SW 1271 (cell line): ENCODE results near the gene MACO1.
"Not testable (repeated sequence)": the region's sequence is repeated elsewhere in the genome, so short reads cannot be mapped to it uniquely, and the experiment has no call there.

Experiments
- DNase-seq, 2 experiments: peaks; one replicate each; lab custom pipeline; 2025; lab: John Stamatoyannopoulos, UW

Gene MACO1

DNA sequence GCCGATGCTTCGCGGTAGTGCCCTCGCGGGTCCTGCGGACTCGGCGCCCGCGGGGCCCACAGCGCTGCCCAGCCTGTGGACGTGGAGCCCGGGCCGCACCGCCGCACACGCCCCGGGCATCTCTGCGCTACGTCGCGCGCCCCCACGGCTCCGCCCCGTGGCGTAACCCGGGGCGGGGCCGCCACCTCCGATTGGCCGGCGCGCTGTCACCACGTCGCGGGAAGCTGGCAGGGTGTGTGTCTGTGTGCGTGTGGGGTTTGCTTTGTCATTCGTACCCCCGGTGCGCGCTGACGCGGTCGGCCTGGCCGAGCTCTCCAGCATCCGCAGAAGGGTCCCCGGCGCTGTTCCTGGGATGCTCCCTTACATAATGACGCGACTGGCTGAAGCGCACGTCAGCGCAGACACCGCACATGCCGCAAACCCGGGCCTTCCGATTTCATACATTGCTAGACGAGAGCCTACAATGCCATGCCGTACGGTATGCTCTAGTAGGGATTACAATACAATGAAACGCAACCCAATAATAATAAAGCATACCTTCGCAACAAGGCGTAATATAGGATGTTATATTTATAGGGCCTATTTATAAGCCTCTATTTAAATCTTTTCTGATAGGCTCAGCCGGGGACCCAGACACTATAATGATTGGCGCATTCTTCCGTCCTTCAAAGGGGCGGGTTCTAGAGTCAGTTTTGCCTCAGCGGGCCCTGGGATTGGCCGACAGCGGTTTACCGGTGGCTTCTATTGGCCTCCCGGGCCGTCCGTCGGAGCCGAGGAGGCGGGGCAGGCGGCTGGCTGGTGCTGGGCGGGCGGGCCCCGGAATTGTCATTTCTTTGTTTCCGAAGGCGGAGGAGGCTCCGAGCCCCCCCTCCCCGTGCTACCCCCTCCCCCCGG, at the start of gene MACO1:
Gene MACO1, plus strand, starts transcription at position 825 of the 894 bp plus-strand sequence. CDS start 202 bp downstream, outside the sequence.
- peak; percentile 75 to 91 for DNase-seq

GRCh38 chr1:25382543-25382942, 48.2 kb upstream of the MACO1 start:
- DNase-seq: not testable (repeated sequence)

GRCh38 chr1:25383090-25383489, 47.6 kb upstream of the MACO1 start:
- not testable (repeated sequence) for DNase-seq

GRCh38 chr1:25383875-25384274, 46.8 kb upstream of the MACO1 start:
- not testable (repeated sequence) for DNase-seq

- DNase-seq: not testable (repeated sequence)
These were observed 43.6 kb upstream of the MACO1 start for GRCh38 chr1:25387096-25387495.

- DNase-seq: not testable (repeated sequence)
These were observed 42.0 kb upstream of the MACO1 start for GRCh38 chr1:25388691-25389090.

- DNase-seq: not testable (repeated sequence)
These were observed 41.0 kb upstream of the MACO1 start for GRCh38 chr1:25389721-25390120.

GRCh38 chr1:25392841-25393240, 37.9 kb upstream of the MACO1 start:
- DNase-seq: no peak

DNA sequence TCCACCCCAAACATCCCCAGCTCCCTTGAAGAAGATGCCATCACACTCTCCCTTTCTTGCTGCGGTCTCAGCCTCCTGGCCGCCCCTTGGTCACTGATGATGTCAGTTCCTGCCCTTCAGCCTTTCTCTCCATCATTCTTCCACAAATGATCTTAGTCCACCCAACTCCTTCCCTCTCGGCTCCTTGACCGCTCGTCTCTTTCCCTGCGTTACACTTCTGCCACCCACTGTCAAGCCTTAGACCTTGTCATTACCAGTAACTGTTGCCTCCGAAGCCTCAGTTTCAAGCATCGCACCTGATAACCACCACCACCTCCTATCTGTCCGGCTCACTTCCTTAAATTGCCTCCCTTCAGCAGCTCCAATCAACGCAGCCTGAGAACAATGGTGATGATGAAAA, 33.1 kb upstream of the MACO1 start:
- not testable (repeated sequence) for DNase-seq

DNA sequence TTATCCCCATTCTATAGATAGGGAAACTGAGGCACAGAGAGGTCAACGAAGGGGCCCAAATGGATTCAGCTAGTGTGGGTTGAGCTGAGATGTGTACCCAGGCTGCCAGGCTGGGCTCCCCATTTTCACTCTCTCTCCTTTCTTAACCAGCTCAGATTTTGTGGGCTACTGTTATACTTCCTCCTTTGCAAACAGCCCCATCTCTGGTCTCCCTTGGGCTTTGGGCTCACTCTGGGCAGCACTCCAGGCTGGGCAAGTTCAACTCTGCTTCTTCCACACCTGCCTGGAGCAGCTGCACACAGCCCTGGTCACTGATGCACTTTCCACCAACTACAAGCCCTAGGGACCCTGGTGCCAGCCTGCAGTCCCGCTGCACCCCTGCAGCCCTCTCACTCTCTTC, 32.6 kb upstream of the MACO1 start:
- DNase-seq: not testable (repeated sequence)

DNA sequence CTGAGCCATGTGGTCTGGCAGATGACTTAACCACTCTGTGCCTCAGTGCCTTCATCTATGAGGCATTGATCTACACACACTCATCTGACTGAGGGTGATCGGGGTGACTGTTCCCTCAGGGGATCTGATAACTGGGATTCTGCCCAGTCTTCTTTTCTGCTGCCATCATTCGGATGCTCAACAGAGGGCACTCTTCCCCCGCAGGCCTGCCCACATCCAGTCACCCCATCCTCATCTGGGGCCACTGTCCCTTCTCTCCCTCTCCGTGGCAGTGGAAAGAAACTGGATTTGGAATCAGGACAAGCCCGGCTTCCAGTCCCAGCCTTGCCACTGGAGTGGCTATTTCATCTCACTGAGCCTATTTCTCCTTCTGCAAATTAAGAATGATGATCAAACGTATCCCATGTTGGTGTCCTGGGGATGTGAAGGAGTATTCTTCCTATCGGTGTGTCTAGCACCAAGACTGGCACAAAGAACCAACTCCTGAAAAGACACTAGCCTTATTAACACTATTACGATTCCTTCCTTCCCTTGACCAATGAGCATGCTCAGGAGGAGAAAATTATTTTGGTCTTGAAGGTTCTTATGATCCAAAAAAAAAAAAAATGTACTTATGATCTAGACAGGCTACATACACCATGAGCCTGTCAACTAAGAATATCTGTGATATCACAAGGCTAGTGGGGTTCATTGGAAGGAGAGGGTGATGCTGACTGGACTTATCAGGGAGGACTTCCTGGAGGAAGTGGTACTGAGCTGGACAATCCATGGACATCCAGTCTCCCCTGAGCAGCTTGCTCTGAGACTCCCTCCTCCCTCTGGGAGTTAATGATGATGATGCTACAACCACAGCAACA, 27.5 kb upstream of the MACO1 start:
- DNase-seq: not testable (repeated sequence)

- not testable (repeated sequence) for DNase-seq
These were observed 24.9 kb upstream of the MACO1 start for GRCh38 chr1:25405731-25406305.

- not testable (repeated sequence) for DNase-seq
These were observed 20.9 kb upstream of the MACO1 start for GRCh38 chr1:25409641-25410427.

- not testable (repeated sequence) for DNase-seq
These were observed 17.6 kb upstream of the MACO1 start for GRCh38 chr1:25412872-25413623.

DNA sequence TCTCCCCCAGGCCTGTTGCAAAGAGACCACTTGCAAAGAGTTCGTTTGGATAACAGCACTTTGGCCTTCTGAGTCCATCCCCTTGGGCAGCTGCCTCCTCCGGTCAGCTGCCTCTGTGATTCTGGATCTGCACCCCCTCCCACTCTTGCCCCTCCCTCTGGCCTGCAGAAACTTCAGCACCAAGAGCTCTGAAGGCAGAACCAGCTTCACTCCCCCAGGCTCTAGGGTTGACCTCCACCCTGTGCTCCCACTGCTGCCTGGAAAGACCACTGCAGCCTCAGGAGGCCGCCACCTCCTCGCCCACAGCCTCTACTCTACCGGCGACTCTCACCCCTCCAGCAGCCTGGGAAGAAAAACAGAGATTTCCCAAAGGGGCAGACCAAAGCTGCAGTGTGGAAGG, 16.5 kb upstream of the MACO1 start:
- not testable (repeated sequence) for DNase-seq

DNA sequence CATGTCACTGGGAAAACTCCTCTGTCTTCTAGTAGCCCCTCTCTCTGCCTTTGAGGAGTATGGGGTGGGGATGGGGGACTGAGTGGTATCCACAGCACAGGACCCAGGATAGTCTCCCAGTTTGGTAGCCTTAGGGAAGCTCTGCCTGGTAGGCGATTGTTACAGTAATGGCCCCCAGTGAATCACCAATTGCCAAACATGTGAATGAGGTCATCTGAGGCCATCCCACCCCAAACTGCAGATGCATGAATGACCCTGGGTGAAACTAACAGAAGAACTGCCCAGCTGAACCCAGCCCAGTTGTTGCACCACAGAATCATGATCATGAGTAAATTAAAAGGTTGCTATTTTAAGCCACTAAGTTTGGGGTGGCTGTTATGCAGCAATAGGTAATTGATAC, 16.1 kb upstream of the MACO1 start:
- DNase-seq: not testable (repeated sequence)

GRCh38 chr1:25417280-25417679, 13.4 kb upstream of the MACO1 start:
- DNase-seq: not testable (repeated sequence)

DNA sequence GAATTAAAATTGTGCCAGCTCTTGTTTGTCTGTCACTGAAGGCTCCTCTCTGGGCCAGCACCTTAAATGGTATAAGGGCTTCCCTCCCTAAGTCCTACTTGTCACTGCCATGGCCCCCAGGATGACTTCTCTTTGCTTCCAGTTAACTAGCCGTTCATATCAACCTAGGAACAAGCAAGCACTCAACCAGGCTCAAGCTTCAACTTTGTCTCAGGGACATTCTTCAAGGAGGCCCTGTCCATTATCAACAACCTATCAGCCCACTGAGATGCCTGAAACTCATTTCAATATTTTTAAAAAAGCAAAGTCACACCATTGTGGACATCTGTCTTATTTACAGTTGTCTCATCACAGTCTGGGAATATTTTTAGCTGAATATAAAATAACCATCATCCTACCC, 11.4 kb upstream of the MACO1 start:
- DNase-seq: not testable (repeated sequence)

DNA sequence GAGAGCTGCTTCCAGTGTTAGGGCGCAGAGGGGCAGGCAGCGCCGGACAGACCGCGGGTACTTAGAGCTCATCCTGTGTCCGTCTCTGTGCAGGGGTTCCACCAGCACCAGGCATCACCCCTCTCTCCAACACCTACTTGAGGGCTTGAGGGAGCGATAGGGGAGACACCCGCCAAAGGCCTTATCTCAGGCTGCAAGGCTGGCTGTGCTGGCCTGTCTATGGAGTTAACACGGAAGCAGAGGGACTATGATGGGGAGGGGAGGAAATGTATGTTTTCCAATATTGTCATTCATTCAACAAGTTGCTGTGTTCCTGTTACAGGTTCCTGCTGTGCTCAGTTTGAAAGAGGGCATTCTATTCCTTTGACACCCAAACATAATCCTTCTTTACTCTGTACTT, 10.0 kb upstream of the MACO1 start, which contains the start of gene RHCE:
Gene RHCE, minus strand, starts transcription at position 111 of the 400 bp plus-strand sequence. Its CDS starts 39 bp downstream, at position 72.
- DNase-seq: not testable (repeated sequence)

DNA sequence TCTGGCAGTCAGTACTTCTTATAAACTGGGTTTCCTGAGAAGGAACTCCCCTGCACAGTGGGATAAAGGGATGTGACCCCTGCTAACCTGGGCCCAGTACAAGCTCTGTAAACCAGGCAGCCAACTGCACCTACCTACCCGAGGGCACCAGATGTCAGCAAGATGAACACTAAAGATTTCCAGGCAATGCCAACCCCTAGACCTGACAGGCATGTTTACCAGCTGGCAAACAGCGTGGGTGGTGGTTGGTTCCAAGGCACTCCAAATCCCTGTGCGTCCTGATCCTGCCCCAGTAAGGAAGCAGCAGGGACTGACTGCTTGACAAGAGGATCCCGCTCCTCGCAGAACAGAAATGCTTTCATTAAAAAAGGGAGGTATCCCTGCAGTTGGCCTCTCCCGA, 7.5 kb upstream of the MACO1 start:
- not testable (repeated sequence) for DNase-seq
